T follicular helper cell (primary cell): ENCODE data around the gene SLC10A3.

Experiments used
- DNase-seq: peaks from one replicate; pipeline ENCODE4 v3.0.0-alpha.2; 2020; ENCODE audit warnings: low read depth

Gene SLC10A3

GRCh38 chrX:154463611-154464220 lies 26.7 kb downstream of the SLC10A3 start:
- no peak for DNase-seq

DNA sequence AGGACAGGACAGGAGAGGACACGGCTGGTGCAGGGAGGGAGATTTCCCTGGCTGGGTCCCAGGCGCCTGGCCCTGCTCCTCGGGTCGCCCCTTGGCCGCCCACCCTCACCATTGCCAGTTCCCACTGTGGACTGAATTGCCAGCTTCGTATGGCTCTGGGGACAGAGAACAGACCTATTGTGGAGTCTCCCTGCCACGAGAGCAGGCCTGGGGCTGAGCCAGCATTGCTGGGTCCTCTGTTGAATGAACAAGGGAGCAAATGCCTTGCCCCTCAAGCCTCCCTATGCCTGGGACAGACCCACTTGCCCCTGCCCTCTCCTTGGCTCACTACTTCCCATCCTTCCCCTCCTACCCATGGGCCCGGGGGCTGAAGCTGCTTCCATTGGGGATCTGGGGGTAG lies 28.0 kb downstream of the SLC10A3 start:
- no peak for DNase-seq

GRCh38 chrX:154460326-154460725 lies 30.1 kb downstream of the SLC10A3 start:
- DNase-seq = no peak

GRCh38 chrX:154459832-154460231 lies 30.6 kb downstream of the SLC10A3 start:
- DNase-seq = no peak

GRCh38 chrX:154458954-154459778 lies 31.3 kb downstream of the SLC10A3 start:
- no peak for DNase-seq

- DNase-seq = peak; percentile 53
These were observed 32.1 kb downstream of the SLC10A3 start, which contains the start of gene PLXNA3 for GRCh38 chrX:154458116-154458953. Gene PLXNA3 (plus strand): TSS chrX:154458281. CDS start chrX:154460184, 1,903 bp downstream.

DNA sequence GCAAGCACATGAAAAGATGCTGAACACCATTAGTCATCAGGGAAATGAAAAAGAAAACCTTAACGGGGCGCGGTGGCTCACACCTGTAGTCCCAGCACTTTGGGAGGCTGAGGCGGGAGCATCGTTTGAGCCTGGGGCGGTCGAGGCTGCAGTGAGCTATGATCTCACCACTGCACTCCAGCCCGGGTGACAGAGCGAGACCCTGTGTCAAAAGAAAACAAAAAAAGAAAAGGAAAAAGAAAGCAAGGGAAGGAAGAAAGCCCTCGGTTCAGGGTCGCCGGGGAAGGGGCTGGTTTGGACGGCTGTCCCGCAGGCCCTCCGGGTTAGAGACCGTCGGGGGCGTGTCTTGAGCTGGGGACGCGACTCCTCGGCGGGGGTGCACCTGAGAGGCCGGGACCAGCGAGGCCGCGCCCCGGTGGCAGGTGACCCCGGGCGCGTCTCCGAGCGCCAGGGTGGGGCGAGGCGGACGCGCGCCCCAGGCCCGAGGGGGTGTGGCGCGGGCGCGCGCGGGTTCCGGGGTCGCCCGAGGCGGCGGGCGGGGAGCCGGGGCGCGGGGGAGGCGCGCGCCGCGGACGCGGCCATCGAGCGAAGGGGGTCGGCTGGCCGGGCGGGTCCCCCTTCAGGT lies 32.8 kb downstream of the SLC10A3 start:
- peak; percentile 33 for DNase-seq

GRCh38 chrX:154452823-154453222 lies 37.6 kb downstream of the SLC10A3 start:
- DNase-seq = no peak

DNA sequence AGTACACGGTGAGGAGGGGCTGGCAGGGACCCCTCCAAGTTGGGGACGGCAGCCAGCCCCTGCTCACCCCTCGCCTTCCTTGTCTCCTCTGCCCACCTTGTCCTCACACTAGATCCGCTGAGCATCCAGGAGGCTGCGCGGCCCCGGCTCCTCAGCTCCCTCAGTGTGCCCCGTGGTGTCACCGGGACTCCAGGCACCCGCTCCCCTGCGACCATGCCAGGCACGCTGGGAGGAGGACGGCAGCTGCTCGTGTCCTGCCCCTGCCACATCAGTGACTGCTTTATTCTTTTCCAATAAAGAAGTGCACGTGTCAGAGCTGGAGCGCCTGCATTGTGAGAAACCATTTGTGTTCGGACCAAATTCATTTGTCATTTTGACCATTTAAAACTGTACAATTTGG lies 40.1 kb downstream of the SLC10A3 start:
- no peak for DNase-seq

- no peak for DNase-seq
These were observed 40.8 kb downstream of the SLC10A3 start for GRCh38 chrX:154449618-154450017.

GRCh38 chrX:154448484-154448883 lies 41.9 kb downstream of the SLC10A3 start:
- DNase-seq = no peak

GRCh38 chrX:154446430-154446829 lies 44.0 kb downstream of the SLC10A3 start:
- no peak for DNase-seq

GRCh38 chrX:154445776-154446175 lies 44.7 kb downstream of the SLC10A3 start:
- no peak for DNase-seq

- DNase-seq = no peak
These were observed 45.6 kb downstream of the SLC10A3 start for GRCh38 chrX:154444755-154445246.

GRCh38 chrX:154443992-154444754 lies 46.3 kb downstream of the SLC10A3 start, which contains the start of gene FAM50A:
Gene FAM50A (plus strand): TSS chrX:154444141. CDS start chrX:154444236, 95 bp downstream.
- peak; percentile 54 for DNase-seq

DNA sequence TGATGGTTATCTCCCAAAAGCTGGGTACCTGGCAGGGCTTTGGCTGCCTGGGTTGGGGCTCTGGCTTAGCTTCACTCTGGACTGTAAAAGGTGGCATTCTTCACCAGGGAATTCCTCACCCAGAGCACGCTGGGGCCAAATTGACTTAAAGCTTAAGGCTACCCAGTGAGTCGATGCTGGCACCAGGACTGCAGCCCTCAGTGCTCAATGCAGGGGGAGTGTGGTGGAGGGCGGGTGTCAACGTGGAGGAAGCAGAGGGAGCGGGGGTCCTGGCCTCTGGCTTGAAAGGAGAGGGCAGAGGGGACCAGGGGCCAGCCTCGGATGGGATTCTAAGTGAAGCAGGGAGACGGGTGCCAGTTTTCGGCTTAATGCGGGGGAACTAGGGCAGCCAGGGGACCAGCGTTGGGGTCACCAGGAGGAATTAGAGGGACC lies 46.9 kb downstream of the SLC10A3 start:
- no peak for DNase-seq

GRCh38 chrX:154441984-154442707 lies 48.3 kb downstream of the SLC10A3 start:
- DNase-seq = no peak

DNA sequence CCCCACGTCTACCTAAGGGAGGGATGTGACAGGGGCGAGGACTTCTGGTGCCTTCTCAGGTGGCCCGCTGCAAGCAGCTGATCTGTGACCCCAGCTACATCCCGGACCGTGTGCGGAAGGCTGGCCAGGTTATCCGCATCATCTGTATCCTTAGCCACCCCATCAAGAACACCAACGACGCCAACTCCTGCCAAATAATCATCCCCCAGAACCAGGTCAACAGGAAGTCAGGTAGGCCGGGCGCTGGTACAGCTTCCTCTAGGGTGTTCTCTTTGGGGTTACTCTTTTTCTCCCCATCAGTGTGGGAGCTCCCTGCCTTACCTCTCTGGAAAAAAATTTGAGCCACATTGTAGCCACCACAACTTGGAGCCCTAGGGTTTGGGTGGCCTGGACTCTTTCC lies 48.9 kb downstream of the SLC10A3 start:
- DNase-seq = no peak

DNA sequence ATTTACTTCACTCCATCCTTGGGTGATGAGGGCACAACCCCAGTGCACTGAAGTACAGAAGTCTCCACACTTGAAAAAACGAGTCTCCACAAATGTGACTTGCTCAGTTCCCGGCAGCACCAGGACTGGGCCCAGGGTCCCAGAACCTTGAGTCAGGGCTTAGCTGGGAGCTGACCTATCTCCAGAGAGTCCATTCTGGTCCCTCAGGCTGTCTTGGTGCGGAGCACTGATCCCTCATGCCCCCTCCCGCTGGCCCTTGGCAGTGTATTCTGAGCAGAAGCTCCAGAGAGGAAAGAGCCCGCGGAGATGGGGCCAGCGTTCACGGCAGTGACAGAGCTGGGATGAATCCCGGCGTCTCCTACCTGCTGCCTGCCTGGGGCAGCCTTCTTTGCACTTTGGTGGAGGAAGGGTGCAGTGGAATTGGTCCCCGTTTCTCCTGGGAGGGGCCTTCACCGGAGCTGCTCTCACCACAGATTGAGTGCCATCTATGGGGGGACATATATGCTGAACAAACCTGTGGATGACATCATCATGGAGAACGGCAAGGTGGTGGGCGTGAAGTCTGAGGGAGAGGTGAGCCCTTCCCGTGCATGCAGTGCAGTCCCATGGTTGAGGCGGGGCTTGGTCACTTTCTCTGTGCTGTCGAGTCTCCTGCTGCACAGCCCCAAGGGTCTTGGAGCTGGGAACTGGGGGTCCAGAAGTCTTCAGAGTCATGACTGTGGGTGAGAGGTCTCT lies 49.6 kb downstream of the SLC10A3 start:
- no peak for DNase-seq
